HL-60 (cell line): Measurements from ENCODE around the gene ITPK1.

Experiments used
- DNase-seq, 2 experiments: peaks; one replicate each; pipeline ENCODE4 v3.0.0-alpha.2; 2010 to 2020; ENCODE audit warnings: low read depth in 1 of 2, low spot score in 1 of 2
- H3K27ac ChIP-seq: fragments of 250-450 bp; sonication (Bioruptor Pico); replicated peaks from 2 replicates; pipeline ENCODE4 v1.5.1; 2020; ENCODE audit warnings: mild to moderate bottlenecking, moderate library complexity
- H3K27me3 ChIP-seq: fragments of 250-450 bp; sonication (Bioruptor Pico); 2 replicates; pipeline ENCODE4 v1.5.1; 2021; ENCODE audit warnings: mild to moderate bottlenecking, moderate library complexity; ENCODE audit not compliant: insufficient read depth, poor library complexity, severe bottlenecking
- H3K4me3 ChIP-seq: replicated peaks from 2 replicates; pipeline ENCODE4 v1.5.1; 2011; ENCODE audit warnings: mild to moderate bottlenecking, control low read depth, low read length; ENCODE audit not compliant: insufficient read depth
- CTCF ChIP-seq: IDR thresholded peaks from one replicate; pipeline ENCODE4 v1.5.1; 2011; ENCODE audit warnings: low read length, control low read depth, inconsistent platforms; ENCODE audit not compliant: insufficient read depth
- GABPA ChIP-seq: IDR thresholded peaks from 2 replicates; pipeline ENCODE4 v1.6.1; 2012; ENCODE audit warnings: low read depth
- POLR2AphosphoS5 ChIP-seq: IDR thresholded peaks from 2 replicates; pipeline ENCODE4 v1.6.1; 2012; ENCODE audit warnings: low read depth
- REST ChIP-seq: IDR thresholded peaks from 2 replicates; pipeline ENCODE4 v1.6.1; 2012; ENCODE audit warnings: low read depth; ENCODE audit not compliant: insufficient replicate concordance
- SPI1 ChIP-seq: IDR thresholded peaks from 2 replicates; pipeline ENCODE4 v1.6.1; 2012; ENCODE audit warnings: low read depth, mild to moderate bottlenecking, borderline replicate concordance

ITPK1 gene

GRCh38 chr14:92943855-92944570 is 171.7 kb downstream of the ITPK1 start:
- Histone ChIP-seq H3K27me3 (no peaks in the 10 kb centered on the region), H3K4me3 (no peak overlapping the region), H3K27ac (no peak overlapping the region)
- DNase-seq: no peak
- TF ChIP-seq GABPA (no peak), REST (no peak)

GRCh38 chr14:92942976-92943710 is 172.6 kb downstream of the ITPK1 start:
- DNase-seq: no peak
- no peak overlapping the region for H3K4me3 ChIP-seq
- no peak overlapping the region for H3K27ac ChIP-seq
- H3K27me3 ChIP-seq: no peaks in the 10 kb centered on the region
- TF ChIP-seq POLR2AphosphoS5: no peak
- TF ChIP-seq SPI1: no peak
- TF ChIP-seq CTCF: no peak
- no peak for TF ChIP-seq REST
- TF ChIP-seq GABPA: no peak

GRCh38 chr14:92942576-92942975 is 173.1 kb downstream of the ITPK1 start:
- Histone ChIP-seq H3K4me3 (no peak overlapping the region), H3K27me3 (no peaks in the 10 kb centered on the region), H3K27ac (no peak overlapping the region)
- TF ChIP-seq SPI1 (no peak), POLR2AphosphoS5 (no peak), REST (no peak), CTCF (no peak), GABPA (no peak)
- DNase-seq: no peak
